DND-41 (cell line): Measurements from ENCODE around the gene PRPF40B.

Experiments
- ATAC-seq: fragments of 200-7000 bp; cut with Tn5 transposase; 3 replicates; pipeline ENCODE4 v1.9.1; 2021; ENCODE audit warnings: low read depth; ENCODE audit not compliant: insufficient read depth
- DNase-seq: peaks from one replicate; pipeline ENCODE4 v3.0.0-alpha.2; 2020
- H2AFZ ChIP-seq: 2 replicates; pipeline ENCODE4 v1.6.0; 2012; ENCODE audit warnings: low read depth, low read length
- H3K27ac ChIP-seq: 2 replicates; pipeline ENCODE4 v1.5.1; 2012; ENCODE audit warnings: low read length, inconsistent platforms
- H3K27me3 ChIP-seq: fragments of 200-600 bp; sonication (generic); 2 replicates; pipeline ENCODE4 v1.6.0; 2012; ENCODE audit warnings: low read length, mild to moderate bottlenecking, inconsistent platforms; ENCODE audit not compliant: insufficient read depth, poor library complexity
- H3K36me3 ChIP-seq: 2 replicates; pipeline ENCODE4 v1.5.1; 2012; ENCODE audit warnings: low read length, inconsistent platforms; ENCODE audit not compliant: insufficient read depth
- H3K4me1 ChIP-seq: 2 replicates; pipeline ENCODE4 v1.5.1; 2012; ENCODE audit warnings: mild to moderate bottlenecking, low read length; ENCODE audit not compliant: insufficient read depth
- H3K4me2 ChIP-seq: 2 replicates; pipeline ENCODE4 v1.6.0; 2012; ENCODE audit warnings: mild to moderate bottlenecking, moderate library complexity, low read length, inconsistent platforms; ENCODE audit not compliant: insufficient read depth
- H3K4me3 ChIP-seq, 2 experiments: fragments of 200-600 bp in 1 of 2; shearing (Covaris generic) in 1 of 2; 2 replicates each; pipeline ENCODE4 v1.5.1; 2012 to 2016; ENCODE audit warnings: inconsistent platforms in 2 of 2, low read length in 2 of 2, mild to moderate bottlenecking in 2 of 2, low read depth in 1 of 2, moderate library complexity in 1 of 2
- H3K79me2 ChIP-seq: 2 replicates; pipeline ENCODE4 v1.6.0; 2012; ENCODE audit warnings: low read length, inconsistent platforms; ENCODE audit not compliant: insufficient read depth
- H3K9ac ChIP-seq: 2 replicates; pipeline ENCODE4 v1.6.0; 2012; ENCODE audit warnings: low read depth, mild to moderate bottlenecking, inconsistent platforms, low read length, moderate library complexity
- H3K9me3 ChIP-seq: 2 replicates; pipeline ENCODE4 v1.5.1; 2012; ENCODE audit warnings: low read length, moderate library complexity, mild to moderate bottlenecking, inconsistent platforms; ENCODE audit not compliant: insufficient read depth, severe bottlenecking
- H4K20me1 ChIP-seq: 2 replicates; pipeline ENCODE4 v1.6.0; 2012; ENCODE audit warnings: low read length; ENCODE audit not compliant: insufficient read depth
- EZH2 ChIP-seq: IDR thresholded peaks from 3 replicates; pipeline ENCODE4 v1.6.1; 2012; ENCODE audit warnings: borderline replicate concordance, low read depth, mild to moderate bottlenecking, moderate library complexity, low read length, inconsistent platforms; ENCODE audit not compliant: severe bottlenecking
- TF ChIP-seq, protein P1 (sequence below): IDR thresholded peaks from 2 replicates; pipeline ENCODE4 v1.5.1; 2012; ENCODE audit warnings: borderline replicate concordance, low read length, moderate library complexity, mild to moderate bottlenecking; ENCODE audit not compliant: poor library complexity, severe bottlenecking; ENCODE audit errors: extremely low read depth

Gene PRPF40B

DNA sequence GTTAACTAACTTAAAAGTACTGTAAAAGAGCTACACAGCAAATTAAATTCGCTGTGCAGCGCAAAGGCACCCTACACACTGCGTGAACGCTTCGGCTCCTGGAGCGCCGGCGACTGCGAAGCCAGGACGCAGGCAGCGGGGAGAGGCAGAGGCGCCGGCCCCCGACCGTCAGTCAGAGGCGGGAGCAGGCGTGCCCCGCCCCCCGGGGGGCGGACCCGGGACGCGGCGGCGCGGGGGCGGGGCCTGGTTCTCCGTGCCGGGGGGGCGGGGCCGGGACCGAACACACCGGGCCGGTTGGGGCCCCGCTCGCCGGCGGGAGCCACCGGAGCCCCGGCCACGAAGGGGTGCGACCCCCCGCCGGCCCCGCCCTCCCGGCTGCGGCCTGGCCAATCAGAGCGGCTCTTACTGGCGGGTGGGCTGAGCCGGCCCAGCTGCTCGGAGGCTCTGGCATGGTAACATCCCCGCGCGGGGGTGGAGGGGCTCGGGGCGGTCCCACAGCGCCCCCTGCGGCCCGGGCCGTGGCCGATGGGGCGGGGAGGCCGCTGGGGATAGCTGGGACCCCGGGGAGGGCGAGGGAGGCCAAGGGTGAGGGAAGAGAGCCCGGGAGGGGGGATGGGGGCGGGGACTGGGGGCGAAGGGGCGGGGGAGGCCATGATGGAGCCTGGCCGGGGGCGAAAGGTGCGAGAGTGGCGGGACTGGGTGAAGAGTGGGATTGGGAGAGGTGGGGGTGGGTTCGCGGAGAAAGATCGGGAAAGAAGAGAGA lies at the start of gene PRPF40B:
Gene PRPF40B (plus strand): TSS at position 420 of the 763 bp plus-strand sequence. CDS start 30 bp downstream, at position 450.
- Histone ChIP-seq H3K9me3 (no peaks in the 10 kb centered on the region), H3K27ac (peak within 1 kb of the TSS; percentile 84), H3K4me2 (peak within 1 kb of the TSS; percentile 99), H3K79me2 (no peaks in the 10 kb centered on the region), H3K4me1 (peaks cover 33% of the 10 kb centered on the region), H3K36me3 (no peaks in the 10 kb centered on the region), H4K20me1 (0 out of 2 replicates have a peak, but pooled peaks cover 2% of the 10 kb centered on the region), H3K4me3 (peak within 1 kb of the TSS; percentile 36 to 72), H3K9ac (peak within 1 kb of the TSS; percentile 73), H2AFZ (peak within 1 kb of the TSS; percentile 73), H3K27me3 (peaks cover 12% of the 10 kb centered on the region)
- DNase-seq = peak; percentile 92
- TF ChIP-seq EZH2 = no peak
- TF ChIP-seq, protein P1, sequence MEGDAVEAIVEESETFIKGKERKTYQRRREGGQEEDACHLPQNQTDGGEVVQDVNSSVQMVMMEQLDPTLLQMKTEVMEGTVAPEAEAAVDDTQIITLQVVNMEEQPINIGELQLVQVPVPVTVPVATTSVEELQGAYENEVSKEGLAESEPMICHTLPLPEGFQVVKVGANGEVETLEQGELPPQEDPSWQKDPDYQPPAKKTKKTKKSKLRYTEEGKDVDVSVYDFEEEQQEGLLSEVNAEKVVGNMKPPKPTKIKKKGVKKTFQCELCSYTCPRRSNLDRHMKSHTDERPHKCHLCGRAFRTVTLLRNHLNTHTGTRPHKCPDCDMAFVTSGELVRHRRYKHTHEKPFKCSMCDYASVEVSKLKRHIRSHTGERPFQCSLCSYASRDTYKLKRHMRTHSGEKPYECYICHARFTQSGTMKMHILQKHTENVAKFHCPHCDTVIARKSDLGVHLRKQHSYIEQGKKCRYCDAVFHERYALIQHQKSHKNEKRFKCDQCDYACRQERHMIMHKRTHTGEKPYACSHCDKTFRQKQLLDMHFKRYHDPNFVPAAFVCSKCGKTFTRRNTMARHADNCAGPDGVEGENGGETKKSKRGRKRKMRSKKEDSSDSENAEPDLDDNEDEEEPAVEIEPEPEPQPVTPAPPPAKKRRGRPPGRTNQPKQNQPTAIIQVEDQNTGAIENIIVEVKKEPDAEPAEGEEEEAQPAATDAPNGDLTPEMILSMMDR = peak; percentile 74
- ATAC-seq = peak; percentile 76

DNA sequence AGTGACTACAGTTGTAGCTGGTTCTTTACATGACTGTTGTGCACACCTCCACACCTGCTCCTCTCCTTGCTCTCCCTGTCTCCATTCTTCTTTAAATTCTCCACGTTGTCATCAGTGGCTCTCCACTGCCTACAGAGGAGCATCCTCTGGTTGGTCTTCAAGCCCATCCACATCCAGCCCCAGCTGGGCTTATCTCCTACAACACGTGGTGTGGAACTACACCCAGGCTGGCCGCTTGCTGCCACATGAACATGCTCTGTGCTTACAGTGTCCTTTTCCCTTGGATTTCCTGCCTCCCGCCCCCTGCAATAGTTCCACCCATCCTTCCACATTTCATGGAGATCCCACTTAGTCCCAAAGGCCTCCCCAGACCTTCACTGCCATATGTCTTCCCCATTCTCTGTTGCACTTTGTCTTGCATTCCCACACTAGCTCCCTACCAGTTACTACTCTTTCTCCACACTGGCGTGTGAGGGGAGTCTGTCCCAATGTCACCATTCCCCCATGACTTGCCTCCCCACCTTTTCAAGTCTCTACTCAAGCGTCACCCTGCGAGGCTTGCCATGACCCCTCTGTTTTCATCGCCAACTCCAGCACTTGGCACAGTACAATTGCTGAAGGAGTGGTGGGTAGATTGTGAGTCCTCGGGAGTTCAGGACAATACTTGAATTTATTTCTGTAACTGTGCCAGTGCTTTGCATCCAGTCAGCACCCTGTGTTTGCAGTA lies 45.6 kb upstream of the PRPF40B start:
- Histone ChIP-seq H3K4me1 (no peaks in the 10 kb centered on the region), H3K4me3 (no peak overlapping the region), H3K27me3 (no peaks in the 10 kb centered on the region), H3K36me3 (peaks cover 11% of the 10 kb centered on the region; the same call in 1 of the 2 replicates), H3K9ac (no peak overlapping the region), H2AFZ (no peak overlapping the region), H4K20me1 (peaks cover 11% of the 10 kb centered on the region), H3K9me3 (no peaks in the 10 kb centered on the region), H3K4me2 (no peak overlapping the region), H3K79me2 (no peaks in the 10 kb centered on the region; the same call in 1 of the 2 replicates), H3K27ac (no peak overlapping the region)
- DNase-seq (no peak), ATAC-seq (no peak)
- TF ChIP-seq EZH2 = no peak
- TF ChIP-seq, protein P1 = no peak

DNA sequence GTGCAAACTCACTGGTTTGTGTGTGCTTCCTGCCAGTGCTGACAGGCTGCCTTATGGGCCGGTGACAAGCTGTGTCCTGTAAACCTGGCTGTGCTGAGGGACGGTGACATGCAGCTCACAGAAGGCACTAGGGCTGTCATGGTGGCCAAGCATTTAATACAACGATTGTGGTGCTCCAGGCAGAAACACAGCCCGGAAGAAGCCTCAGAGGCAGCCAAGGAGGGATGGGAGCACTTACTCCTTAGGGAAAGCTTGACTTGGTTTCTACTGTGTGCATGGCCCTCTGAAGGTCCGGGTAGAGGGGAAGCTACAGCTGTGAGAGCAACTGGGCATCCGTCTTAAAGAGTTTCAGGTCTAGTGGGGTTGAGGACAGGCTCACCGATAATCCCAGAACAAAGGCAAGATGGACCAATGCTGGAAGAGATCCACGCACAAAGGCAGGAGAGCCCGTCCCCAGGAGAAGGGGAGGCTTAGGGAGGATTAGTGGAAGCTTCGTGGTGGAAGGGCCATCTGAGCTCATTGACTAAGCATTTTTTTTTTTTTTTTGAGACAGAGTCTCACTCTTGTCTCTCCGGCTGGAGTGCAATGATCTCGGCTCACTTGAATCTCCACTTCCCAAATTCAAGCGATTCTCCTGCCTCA lies 44.8 kb upstream of the PRPF40B start:
- ATAC-seq = no peak
- H3K27me3 ChIP-seq = no peaks in the 10 kb centered on the region
- TF ChIP-seq, protein P1 = no peak
- TF ChIP-seq EZH2 = no peak

More for the DNA sequence above, 44.8 kb upstream of the PRPF40B start:
- no peak overlapping the region for H3K27ac ChIP-seq
- no peak overlapping the region for H2AFZ ChIP-seq
- DNase-seq = no peak
- H3K4me3 ChIP-seq = no peak overlapping the region
- no peaks in the 10 kb centered on the region; the same call in 1 of the 2 replicates for H3K79me2 ChIP-seq
- peaks cover 9% of the 10 kb centered on the region; the same call in 1 of the 2 replicates for H3K36me3 ChIP-seq
- H3K4me2 ChIP-seq = no peak overlapping the region
- no peaks in the 10 kb centered on the region for H3K4me1 ChIP-seq
- H3K9ac ChIP-seq = no peak overlapping the region
- no peaks in the 10 kb centered on the region for H3K9me3 ChIP-seq
- H4K20me1 ChIP-seq = peaks cover 14% of the 10 kb centered on the region
